Measurements from ENCODE around the gene TUBB4A. TPM values are rescaled to one million over a fixed set of nuclear protein-coding genes. Genes with fewer than 3 reads are reported as not detected.

The TUBB4A gene
- total RNA-seq, 4 donors from 2014 or later: 7.8 TPM; not detected in 3

DNA sequence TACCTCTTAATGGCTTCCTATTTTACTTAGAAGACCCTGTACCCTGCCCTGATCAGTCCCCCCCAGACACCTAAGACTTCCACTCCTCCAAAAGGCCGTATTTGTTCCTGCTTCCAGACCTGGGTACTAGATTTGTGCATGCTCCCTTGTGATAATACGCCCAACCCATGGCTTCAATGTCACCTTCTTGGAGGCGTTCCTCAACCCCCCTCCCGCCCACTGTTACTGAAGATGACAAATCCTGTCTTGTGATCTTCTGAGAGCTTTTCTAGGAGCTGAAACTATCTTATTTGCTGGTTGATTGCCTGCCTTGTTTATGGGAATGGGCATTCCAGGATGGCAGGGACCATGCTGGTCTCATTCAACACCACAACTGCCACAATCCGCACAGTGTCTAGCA lies 51.9 kb downstream of the TUBB4A start:
- 97% methylated on average over 5 of the region's 5 CpGs for WGBS, 2 donors
- DNase-seq: no peak
- Histone ChIP-seq H3K36me3 (peaks cover 0 to 80% (median 8%) of the 10 kb centered on the region in 3 donors), H3K27me3 (no peaks in the 10 kb centered on the region), H3K4me3 (no peak overlapping the region), H3K27ac (no peak overlapping the region), H3K4me1 (peaks cover 0 to 8% (median 0%) of the 10 kb centered on the region in 3 donors), H3K9me3 (peaks cover 0 to 14% (median 7%) of the 10 kb centered on the region in 3 donors)
- intact Hi-C loops (cut with DNase I): no loop called here
- TF ChIP-seq CTCF (IDR thresholded peaks at IDR 0.05): no peak
- TF ChIP-seq POLR2A (IDR thresholded peaks at IDR 0.05): no peak

GRCh38 chr19:6448045-6448444 lies 54.1 kb downstream of the TUBB4A start:
- Histone ChIP-seq H3K27ac (peak overlapping the region in 2 of 4 donors; percentile 40 to 53), H3K27me3 (no peaks in the 10 kb centered on the region), H3K9me3 (no peaks in the 10 kb centered on the region), H3K36me3 (peaks cover 0 to 77% (median 0%) of the 10 kb centered on the region in 3 donors), H3K4me1 (peaks cover 0 to 8% (median 0%) of the 10 kb centered on the region in 3 donors), H3K4me3 (no peak overlapping the region)
- intact Hi-C loops (cut with DNase I): no loop called here
- DNase-seq: no peak
- WGBS, 2 donors: 39 to 42% methylated on average over 3 of the region's 3 CpGs
- no peak for TF ChIP-seq POLR2A (IDR thresholded peaks at IDR 0.05)
- TF ChIP-seq CTCF (IDR thresholded peaks at IDR 0.05): no peak

DNA sequence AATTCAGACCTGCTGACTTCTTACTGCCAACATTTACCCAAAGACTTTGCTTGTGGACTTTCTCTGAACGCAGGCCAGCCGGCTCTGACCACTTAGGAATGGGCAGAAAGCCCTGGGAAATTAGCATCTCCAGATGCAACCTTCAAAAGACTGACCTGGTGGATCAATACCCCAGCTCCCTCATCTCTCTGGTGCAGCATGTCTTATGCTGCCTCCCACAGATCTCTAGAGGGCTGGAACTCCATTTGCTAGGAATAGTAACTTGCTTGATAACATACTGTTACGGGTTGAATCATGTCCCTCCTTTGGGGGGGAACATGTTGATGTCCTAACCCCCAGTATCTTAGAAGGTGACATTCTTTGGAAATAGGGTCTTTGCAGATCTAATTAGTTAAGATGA lies 55.7 kb downstream of the TUBB4A start:
- Histone ChIP-seq H3K27me3 (no peaks in the 10 kb centered on the region), H3K36me3 (peaks cover 0 to 70% (median 0%) of the 10 kb centered on the region in 3 donors), H3K9me3 (no peaks in the 10 kb centered on the region), H3K4me3 (no peak overlapping the region), H3K4me1 (peaks cover 0 to 8% (median 0%) of the 10 kb centered on the region in 3 donors), H3K27ac (no peak overlapping the region)
- WGBS, 2 donors: 86 to 90% methylated on average over 3 of the region's 3 CpGs
- no peak for TF ChIP-seq POLR2A (IDR thresholded peaks at IDR 0.05)
- intact Hi-C loops (cut with DNase I): no loop called here
- no peak for DNase-seq

Small RNA genes lying within 50 kb of the gene (small RNA-seq; reads per million reads assigned to genes)
- gene AC010503.2: 0 reads per million in 4 donors

Other genes with a start within 250 kb of the TUBB4A start
- 10 to 100 TPM; 10.3 to 20.1 (median 12.7) TPM for gene MLLT1, start 222.3 kb downstream of the TUBB4A start, total RNA-seq
- 1 to 10 TPM in 3 of 4 donors, under 1 TPM in 1; 0.53 to 8.1 (median 1.4) TPM for gene ACER1, start 168.7 kb downstream of the TUBB4A start, total RNA-seq
- gene CLPP, start 140.8 kb downstream of the TUBB4A start, total RNA-seq: 10 to 100 TPM; 70.7 to 75.9 (median 72.3) TPM
- gene ALKBH7, start 129.5 kb downstream of the TUBB4A start, total RNA-seq: 10 to 100 TPM; 34.0 to 85.3 (median 50.4) TPM
- 1 to 10 TPM in 2 of 4 donors, under 1 TPM in 2; 0.76 to 1.3 (median 1.0) TPM for gene PSPN, start 126.4 kb downstream of the TUBB4A start, total RNA-seq
- 10 to 100 TPM; 28.0 to 51.3 (median 43.5) TPM for gene GTF2F1, start 109.1 kb downstream of the TUBB4A start, total RNA-seq
- gene KHSRP, start 77.5 kb downstream of the TUBB4A start, total RNA-seq: 100 to 1,000 TPM; 111 to 158 (median 125) TPM
- gene SLC25A41, start 68.5 kb downstream of the TUBB4A start, total RNA-seq: under 1 TPM in 1 of 4 donors, not detected in 3; 0.38 TPM
- gene SLC25A23, start 42.5 kb downstream of the TUBB4A start, total RNA-seq: 10 to 100 TPM; 41.5 to 95.9 (median 64.0) TPM
- gene CRB3, start 38.0 kb downstream of the TUBB4A start, total RNA-seq: 10 to 100 TPM; 42.9 to 61.9 (median 56.2) TPM
- 1 to 10 TPM in 2 of 4 donors, under 1 TPM in 2; 0.62 to 4.2 (median 1.2) TPM for gene DENND1C, start 20.5 kb downstream of the TUBB4A start, total RNA-seq
- 10 to 100 TPM in 3 of 4 donors, 1 to 10 TPM in 1; 6.3 to 21.6 (median 17.8) TPM for gene TNFSF9, start 28.7 kb upstream of the TUBB4A start, total RNA-seq
- 1 to 10 TPM in 1 of 4 donors, not detected in 3; 4.0 TPM for gene CD70, start 88.8 kb upstream of the TUBB4A start, total RNA-seq
- 1 to 10 TPM in 2 of 4 donors, under 1 TPM in 2; 0.09 to 1.3 (median 0.86) TPM for gene TNFSF14, start 167.9 kb upstream of the TUBB4A start, total RNA-seq
- gene C3, start 218.3 kb upstream of the TUBB4A start, total RNA-seq: 100 to 1,000 TPM in 2 of 4 donors, 10 to 100 TPM in 2; 12.0 to 501 (median 189) TPM
- gene GPR108, start 235.3 kb upstream of the TUBB4A start, total RNA-seq: 10 to 100 TPM; 45.7 to 72.8 (median 52.0) TPM
- 100 to 1,000 TPM in 3 of 4 donors, 10 to 100 TPM in 1; 67.6 to 160 (median 117) TPM for gene TRIP10, start 237.4 kb upstream of the TUBB4A start, total RNA-seq

Measured in esophagus squamous epithelium (tissue), 5 donors.